ENCODE data around the gene LSM14B. TPM values are rescaled to one million over a fixed set of nuclear protein-coding genes. Genes with fewer than 3 reads are reported as not detected.

LSM14B gene
- total RNA-seq, 4 donors from 2014 or later = 32.4 to 45.7 (median 37.0) TPM

- Histone ChIP-seq H3K27me3 (no peaks in the 10 kb centered on the region), H3K4me1 (peaks cover 32% of the 10 kb centered on the region), H3K9me3 (no peaks in the 10 kb centered on the region), H3K4me3 (no peak overlapping the region), H3K36me3 (peaks cover 81% of the 10 kb centered on the region), H3K27ac (no peak overlapping the region)
- DNase-seq (ENCODE audit: low spot score in 2 of 2) = no peak
- TF ChIP-seq CTCF (IDR thresholded peaks at IDR 0.05) (no peak), POLR2AphosphoS5 (IDR thresholded peaks at IDR 0.05) (no peak), EP300 (IDR thresholded peaks at IDR 0.05) (no peak), POLR2A (IDR thresholded peaks at IDR 0.05) (no peak)
- 87% methylated on average over 6 of the region's 6 CpGs for WGBS
Measured at GRCh38 chr20:62127799-62128198, 5.5 kb downstream of the LSM14B start.

- H3K4me3 ChIP-seq = no peak overlapping the region
- H3K36me3 ChIP-seq = peaks cover 87% of the 10 kb centered on the region
- no peaks in the 10 kb centered on the region for H3K27me3 ChIP-seq
- DNase-seq (ENCODE audit: low spot score in 2 of 2) = no peak
- no peak overlapping the region for H3K27ac ChIP-seq
- H3K9me3 ChIP-seq = no peaks in the 10 kb centered on the region
- 77% methylated on average over 6 of the region's 6 CpGs for WGBS
- TF ChIP-seq POLR2AphosphoS5 (IDR thresholded peaks at IDR 0.05) (no peak), POLR2A (IDR thresholded peaks at IDR 0.05) (no peak), CTCF (IDR thresholded peaks at IDR 0.05) (no peak), EP300 (IDR thresholded peaks at IDR 0.05) (no peak)
- peaks cover 30% of the 10 kb centered on the region for H3K4me1 ChIP-seq
Measured at GRCh38 chr20:62128502-62128901, 6.2 kb downstream of the LSM14B start.

- WGBS = 86% methylated on average over 17 of the region's 20 CpGs
- H3K9me3 ChIP-seq = no peaks in the 10 kb centered on the region
- no peaks in the 10 kb centered on the region for H3K27me3 ChIP-seq
- TF ChIP-seq EP300 (IDR thresholded peaks at IDR 0.05) (no peak), POLR2A (IDR thresholded peaks at IDR 0.05) (no peak), CTCF (IDR thresholded peaks at IDR 0.05) (no peak), POLR2AphosphoS5 (IDR thresholded peaks at IDR 0.05) (no peak)
- H3K4me3 ChIP-seq = no peak overlapping the region
- H3K36me3 ChIP-seq = peaks cover 98% of the 10 kb centered on the region
- peaks cover 28% of the 10 kb centered on the region for H3K4me1 ChIP-seq
- no peak for DNase-seq (ENCODE audit: low spot score in 2 of 2)
- H3K27ac ChIP-seq = no peak overlapping the region
Measured at GRCh38 chr20:62129731-62130531, 7.7 kb downstream of the LSM14B start.

- DNase-seq (ENCODE audit: low spot score in 2 of 2) = no peak
- TF ChIP-seq POLR2AphosphoS5 (IDR thresholded peaks at IDR 0.05) (no peak), EP300 (IDR thresholded peaks at IDR 0.05) (no peak), CTCF (IDR thresholded peaks at IDR 0.05) (no peak), POLR2A (IDR thresholded peaks at IDR 0.05) (no peak)
- 91% methylated on average over 22 of the region's 25 CpGs for WGBS
- Histone ChIP-seq H3K27me3 (no peaks in the 10 kb centered on the region), H3K4me3 (no peak overlapping the region), H3K27ac (no peak overlapping the region), H3K9me3 (no peaks in the 10 kb centered on the region), H3K36me3 (peaks cover 97% of the 10 kb centered on the region), H3K4me1 (peaks cover 31% of the 10 kb centered on the region)
Measured at GRCh38 chr20:62131560-62132320, 9.5 kb downstream of the LSM14B start.

- no peak overlapping the region for H3K4me3 ChIP-seq
- peak overlapping the region; percentile 32 for H3K27ac ChIP-seq
- no peaks in the 10 kb centered on the region for H3K27me3 ChIP-seq
- WGBS = 52% methylated on average over 7 of the region's 7 CpGs
- H3K9me3 ChIP-seq = no peaks in the 10 kb centered on the region
- peaks cover 96% of the 10 kb centered on the region for H3K36me3 ChIP-seq
- TF ChIP-seq EP300 (IDR thresholded peaks at IDR 0.05) (no peak), CTCF (IDR thresholded peaks at IDR 0.05) (no peak), POLR2A (IDR thresholded peaks at IDR 0.05) (no peak), POLR2AphosphoS5 (IDR thresholded peaks at IDR 0.05) (no peak)
- peaks cover 31% of the 10 kb centered on the region for H3K4me1 ChIP-seq
- no peak for DNase-seq (ENCODE audit: low spot score in 2 of 2)
Measured at GRCh38 chr20:62132421-62132820, 10.1 kb downstream of the LSM14B start.

All from suprapubic skin (tissue), 4 donors.